LNCaP clone FGC (cell line): Measurements from ENCODE around the gene NDUFA12.

Experiments used
- DNase-seq: peaks from one replicate; pipeline ENCODE4 v3.0.0-alpha.2; 2011; ENCODE audit warnings: low read depth
- H3K4me3 ChIP-seq: 2 replicates; pipeline ENCODE4 v1.5.1; 2011; ENCODE audit warnings: mild to moderate bottlenecking, low read depth, low read length, control low read depth
- TF ChIP-seq, protein P1 (sequence below): IDR thresholded peaks from 2 replicates; pipeline ENCODE4 v1.5.1; 2012; ENCODE audit warnings: mild to moderate bottlenecking; ENCODE audit not compliant: control insufficient read depth, insufficient read depth; ENCODE audit errors: extremely low read depth

Gene NDUFA12

DNA sequence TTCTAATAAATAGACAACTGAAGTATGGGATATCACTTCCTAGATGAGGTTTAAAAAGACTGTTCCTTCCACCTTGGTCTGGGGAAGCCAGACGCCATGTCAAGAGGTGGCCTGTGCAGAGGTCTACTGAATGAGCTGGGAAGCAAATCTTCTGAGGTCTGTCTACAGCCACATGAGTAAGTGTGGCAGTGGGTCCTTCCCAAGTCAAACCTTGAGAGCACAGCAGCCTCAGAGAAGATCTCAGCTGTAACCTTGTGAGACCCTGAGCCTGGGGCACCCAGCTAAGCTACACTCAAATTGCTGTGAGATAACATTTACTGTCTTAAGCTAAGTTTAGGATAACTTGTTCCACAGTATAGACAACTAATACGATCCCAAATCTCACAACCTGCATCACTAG, 20.2 kb downstream of the NDUFA12 start:
- DNase-seq, result no peak
- H3K4me3 ChIP-seq, result no peak overlapping the region
- TF ChIP-seq, protein P1, sequence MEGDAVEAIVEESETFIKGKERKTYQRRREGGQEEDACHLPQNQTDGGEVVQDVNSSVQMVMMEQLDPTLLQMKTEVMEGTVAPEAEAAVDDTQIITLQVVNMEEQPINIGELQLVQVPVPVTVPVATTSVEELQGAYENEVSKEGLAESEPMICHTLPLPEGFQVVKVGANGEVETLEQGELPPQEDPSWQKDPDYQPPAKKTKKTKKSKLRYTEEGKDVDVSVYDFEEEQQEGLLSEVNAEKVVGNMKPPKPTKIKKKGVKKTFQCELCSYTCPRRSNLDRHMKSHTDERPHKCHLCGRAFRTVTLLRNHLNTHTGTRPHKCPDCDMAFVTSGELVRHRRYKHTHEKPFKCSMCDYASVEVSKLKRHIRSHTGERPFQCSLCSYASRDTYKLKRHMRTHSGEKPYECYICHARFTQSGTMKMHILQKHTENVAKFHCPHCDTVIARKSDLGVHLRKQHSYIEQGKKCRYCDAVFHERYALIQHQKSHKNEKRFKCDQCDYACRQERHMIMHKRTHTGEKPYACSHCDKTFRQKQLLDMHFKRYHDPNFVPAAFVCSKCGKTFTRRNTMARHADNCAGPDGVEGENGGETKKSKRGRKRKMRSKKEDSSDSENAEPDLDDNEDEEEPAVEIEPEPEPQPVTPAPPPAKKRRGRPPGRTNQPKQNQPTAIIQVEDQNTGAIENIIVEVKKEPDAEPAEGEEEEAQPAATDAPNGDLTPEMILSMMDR, result no peak

DNA sequence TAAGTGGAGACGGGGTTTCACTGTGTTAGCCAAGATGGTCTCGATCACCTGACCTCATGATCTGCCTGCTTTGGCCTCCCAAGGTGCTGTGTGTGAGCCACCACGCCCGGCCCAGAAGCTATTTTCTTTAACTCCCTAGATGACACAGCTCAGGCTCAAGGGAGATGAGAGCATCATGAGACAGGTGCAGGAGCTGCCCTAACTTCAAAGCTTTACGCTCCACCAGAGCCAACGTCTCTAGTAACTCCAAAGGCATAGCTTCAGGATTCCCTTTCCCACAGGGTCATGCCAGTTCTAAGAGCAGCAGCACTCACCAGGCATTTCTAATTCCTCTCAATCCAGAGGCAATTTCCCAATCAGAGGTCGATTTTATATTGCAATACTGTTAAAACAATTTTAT, 21.0 kb downstream of the NDUFA12 start:
- H3K4me3 ChIP-seq, result no peak overlapping the region
- TF ChIP-seq, protein P1, result no peak
- no peak for DNase-seq

DNA sequence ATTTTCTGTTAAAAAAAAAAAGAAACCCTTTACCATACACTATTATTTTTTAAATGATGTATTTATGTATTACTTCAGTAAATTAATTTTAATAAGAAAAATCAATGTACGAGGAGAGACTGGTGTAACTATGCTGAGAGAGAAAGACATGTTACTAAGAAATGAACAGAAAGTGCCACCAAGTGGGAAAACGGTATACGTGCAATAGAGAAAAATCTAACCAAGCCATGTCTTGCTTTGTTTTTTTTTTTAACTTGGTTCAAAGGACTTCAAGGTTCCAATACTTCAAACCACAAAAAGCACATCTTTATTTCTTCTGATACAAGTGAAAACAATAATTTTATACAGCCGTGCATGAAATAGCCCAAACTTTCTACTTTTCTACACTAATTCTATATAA, 22.9 kb downstream of the NDUFA12 start:
- TF ChIP-seq, protein P1, result peak; percentile 63
- peak; percentile 25 for DNase-seq
- H3K4me3 ChIP-seq, result no peak overlapping the region

GRCh38 chr12:94979941-94980340, 23.6 kb downstream of the NDUFA12 start:
- TF ChIP-seq, protein P1, result no peak
- DNase-seq, result peak; percentile 72
- H3K4me3 ChIP-seq, result peak overlapping the region; percentile 21; the same call in 1 of the 2 replicates

DNA sequence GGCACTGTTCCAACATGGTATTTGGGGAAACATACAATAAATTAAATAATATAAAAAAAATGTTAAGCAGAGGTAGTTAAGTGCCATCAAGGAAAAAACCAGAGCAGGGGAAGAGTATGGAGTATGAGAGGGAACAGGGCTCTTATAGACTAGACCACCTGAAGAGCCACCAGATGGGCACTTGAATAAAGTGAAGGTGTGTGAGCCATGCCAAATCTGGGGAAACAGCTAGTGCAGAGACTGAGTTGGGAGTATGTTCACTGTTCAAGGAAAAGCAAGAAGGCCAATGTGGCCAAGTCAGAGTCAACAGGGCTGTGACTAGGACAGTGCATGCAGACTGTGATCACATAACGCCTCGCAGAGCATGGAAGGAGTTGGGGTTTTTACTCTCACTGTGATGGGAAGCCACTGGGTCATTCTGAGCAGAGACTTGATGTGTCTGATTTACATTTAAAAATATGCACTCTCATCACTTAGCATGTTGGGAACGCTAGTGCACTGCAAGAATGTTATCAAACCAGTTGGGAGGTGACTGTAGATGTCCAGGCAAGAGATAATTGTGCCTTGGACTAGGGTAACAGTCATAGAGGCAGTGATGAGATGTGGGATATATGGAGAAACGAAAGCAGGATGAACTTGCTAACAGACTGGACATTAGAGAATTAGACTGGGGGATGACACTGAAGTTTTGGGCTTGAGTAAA, 25.6 kb downstream of the NDUFA12 start:
- TF ChIP-seq, protein P1, result no peak
- H3K4me3 ChIP-seq, result no peak overlapping the region
- DNase-seq, result no peak

DNA sequence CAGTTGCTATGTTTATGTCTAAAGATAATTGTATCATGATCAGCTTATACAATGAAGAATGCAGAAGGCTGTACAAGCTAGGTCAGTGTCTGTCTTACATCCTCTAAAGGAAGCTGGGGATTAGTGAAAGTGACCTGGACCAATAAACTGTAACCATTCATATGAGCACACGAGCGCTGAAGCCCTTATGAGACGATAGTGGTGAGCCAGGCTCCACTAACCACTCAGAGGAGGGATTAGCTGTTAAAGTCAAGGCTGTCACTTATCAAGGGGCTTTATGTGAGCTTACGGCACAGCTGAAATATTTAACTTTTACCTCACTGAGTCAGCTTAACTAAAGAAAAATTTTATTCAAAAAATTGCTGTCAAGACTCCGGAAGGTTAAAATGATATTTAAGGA, 30.3 kb downstream of the NDUFA12 start:
- no peak for DNase-seq
- TF ChIP-seq, protein P1, result no peak
- no peak overlapping the region for H3K4me3 ChIP-seq

DNA sequence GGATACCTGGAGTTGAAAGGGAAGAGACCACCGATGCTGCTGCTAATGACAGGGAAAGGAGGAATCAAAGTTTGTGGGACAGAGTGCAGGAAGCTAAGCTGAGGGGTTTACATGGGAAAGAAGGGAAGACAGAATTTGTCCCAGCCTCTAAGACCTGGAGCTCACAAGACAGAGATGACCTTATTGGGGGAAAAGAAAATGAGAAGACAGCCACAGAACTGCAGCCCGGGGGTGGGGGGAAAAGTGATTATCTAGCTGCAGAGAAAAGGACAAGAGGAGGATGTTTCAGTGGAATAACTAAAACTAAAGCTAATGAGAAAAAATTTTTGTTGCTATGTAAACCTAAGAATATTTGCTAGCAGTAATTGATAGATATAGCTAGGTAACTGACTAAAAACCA, 30.7 kb downstream of the NDUFA12 start:
- TF ChIP-seq, protein P1, result no peak
- DNase-seq, result no peak
- H3K4me3 ChIP-seq, result no peak overlapping the region
